Trophoblast cell (in vitro differentiated cells and primary cell): Measurements from ENCODE around the gene CFDP1.

Experiments
- DNase-seq, 2 donors: peaks; one replicate each; pipeline ENCODE4 v3.0.0-alpha.2; 2016
- H2AFZ ChIP-seq: 2 replicates; pipeline ENCODE4 v1.6.1; 2013; ENCODE audit warnings: low read length, moderate library complexity, mild to moderate bottlenecking; ENCODE audit not compliant: insufficient read depth, poor library complexity
- H2AK5ac ChIP-seq: 2 replicates; pipeline ENCODE4 v1.6.1; 2013; ENCODE audit warnings: mild to moderate bottlenecking, low read length
- H2BK120ac ChIP-seq: 2 replicates; pipeline ENCODE4 v1.6.1; 2013; ENCODE audit warnings: low read length, mild to moderate bottlenecking, moderate library complexity; ENCODE audit not compliant: insufficient read depth, poor library complexity
- H2BK12ac ChIP-seq: 2 replicates; pipeline ENCODE4 v1.6.1; 2013; ENCODE audit warnings: mild to moderate bottlenecking, low read length, moderate library complexity
- H2BK5ac ChIP-seq: 2 replicates; pipeline ENCODE4 v1.6.1; 2013; ENCODE audit warnings: low read length, low read depth, moderate library complexity, mild to moderate bottlenecking; ENCODE audit not compliant: poor library complexity
- H3K14ac ChIP-seq: 2 replicates; pipeline ENCODE4 v1.6.1; 2013; ENCODE audit warnings: mild to moderate bottlenecking, low read length
- H3K18ac ChIP-seq: 2 replicates; pipeline ENCODE4 v1.6.1; 2013; ENCODE audit warnings: mild to moderate bottlenecking, low read length
- H3K23ac ChIP-seq: 2 replicates; pipeline ENCODE4 v1.6.1; 2013; ENCODE audit warnings: low read length
- H3K27ac ChIP-seq: 2 replicates; pipeline ENCODE4 v1.5.1; 2013; ENCODE audit warnings: low read depth, mild to moderate bottlenecking, inconsistent platforms, low read length, moderate library complexity
- H3K27me3 ChIP-seq: 2 replicates; pipeline ENCODE4 v1.6.1; 2013; ENCODE audit warnings: inconsistent platforms, mild to moderate bottlenecking, low read length, moderate library complexity; ENCODE audit not compliant: insufficient read depth
- H3K36me3 ChIP-seq, 2 experiments: 1 replicate in 1 of 2; 2 replicates in 1 of 2; pipeline ENCODE4 v1.6.1; 2013; ENCODE audit warnings: low read length in 2 of 2, mild to moderate bottlenecking in 2 of 2, moderate library complexity in 1 of 2; ENCODE audit not compliant: insufficient read depth in 2 of 2, control insufficient read depth in 1 of 2
- H3K4ac ChIP-seq: 2 replicates; pipeline ENCODE4 v1.6.1; 2013; ENCODE audit warnings: low read depth, mild to moderate bottlenecking, low read length, moderate library complexity
- H3K4me1 ChIP-seq, 2 experiments: 1 replicate in 1 of 2; 2 replicates in 1 of 2; pipeline ENCODE4 v1.6.1; 2013; ENCODE audit warnings: low read length in 2 of 2, mild to moderate bottlenecking in 2 of 2, moderate library complexity in 1 of 2; ENCODE audit not compliant: insufficient read depth in 2 of 2, control insufficient read depth in 1 of 2
- H3K4me2 ChIP-seq: 2 replicates; pipeline ENCODE4 v1.6.1; 2013; ENCODE audit warnings: inconsistent platforms, mild to moderate bottlenecking, low read length, moderate library complexity
- H3K4me3 ChIP-seq: 2 replicates; pipeline ENCODE4 v1.5.1; 2013; ENCODE audit warnings: mild to moderate bottlenecking, low read depth, low read length, inconsistent platforms
- H3K79me1 ChIP-seq: one replicate; pipeline ENCODE4 v1.6.1; 2013; ENCODE audit warnings: low read length
- H3K79me2 ChIP-seq: 2 replicates; pipeline ENCODE4 v1.6.1; 2013; ENCODE audit warnings: low read length, mild to moderate bottlenecking; ENCODE audit not compliant: control insufficient read depth, insufficient read depth, poor library complexity
- H3K9ac ChIP-seq: 2 replicates; pipeline ENCODE4 v1.6.1; 2013; ENCODE audit warnings: mild to moderate bottlenecking, low read length
- H3K9me3 ChIP-seq: 2 replicates; pipeline ENCODE4 v1.6.1; 2013; ENCODE audit warnings: low read depth, mild to moderate bottlenecking, control low read depth, inconsistent platforms, low read length; ENCODE audit not compliant: insufficient read depth
- H4K12ac ChIP-seq: 2 replicates; pipeline ENCODE4 v1.6.1; 2013; ENCODE audit warnings: low read depth, mild to moderate bottlenecking, low read length, moderate library complexity
- H4K8ac ChIP-seq: 2 replicates; pipeline ENCODE4 v1.6.1; 2013; ENCODE audit warnings: low read depth, mild to moderate bottlenecking, low read length, moderate library complexity
- H4K91ac ChIP-seq: one replicate; pipeline ENCODE4 v1.6.1; 2013; ENCODE audit warnings: low read depth, mild to moderate bottlenecking, low read length, moderate library complexity
- WGBS: extraction: QIAGEN DNeasy Blood & Tissue Kit; methylation state at CpG from one replicate; pipeline ENCODE4 v1.1.7; 2013; ENCODE audit warnings: missing lambda C conversion rate; ENCODE audit not compliant: insufficient read length, insufficient coverage; ENCODE audit errors: extremely low coverage; 5-methylcytosine and 5-hydroxymethylcytosine counted together

The CFDP1 gene

DNA sequence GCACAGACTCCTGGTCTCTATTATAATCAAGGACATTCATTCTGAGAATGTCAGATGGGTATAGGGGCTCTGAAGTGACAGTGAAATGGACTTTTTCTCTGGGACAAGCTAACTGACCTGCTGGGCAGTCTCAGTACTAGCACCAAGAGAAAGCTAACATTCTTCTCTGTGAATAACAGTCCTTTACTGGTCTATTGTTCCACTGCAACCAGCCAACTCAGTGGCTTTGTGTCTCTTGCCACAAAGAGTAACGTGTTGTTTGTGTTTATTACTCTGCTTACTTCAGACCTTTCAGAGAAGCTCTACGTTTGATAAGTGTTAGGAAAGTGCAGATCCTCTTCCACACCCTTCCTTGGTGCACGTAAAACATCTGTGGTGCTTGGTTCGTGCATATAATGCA lies 120.4 kb downstream of the CFDP1 start:
- Histone ChIP-seq H3K4me1 (peaks cover 0 to 4% of the 10 kb centered on the region in 2 experiments), H3K4me3 (no peak overlapping the region), H3K27ac (no peak overlapping the region), H2BK12ac (no peak overlapping the region), H3K79me2 (no peaks in the 10 kb centered on the region), H4K8ac (no peak overlapping the region), H3K79me1 (no peaks in the 10 kb centered on the region), H3K9me3 (no peaks in the 10 kb centered on the region), H3K23ac (no peak overlapping the region), H3K36me3 (no peaks in the 10 kb centered on the region), H2AFZ (no peak overlapping the region), H3K4me2 (no peak overlapping the region), H2BK5ac (no peak overlapping the region), H2BK120ac (no peak overlapping the region), H4K91ac (no peak overlapping the region), H2AK5ac (no peak overlapping the region), H3K4ac (no peak overlapping the region), H3K27me3 (no peaks in the 10 kb centered on the region), H4K12ac (no peak overlapping the region), H3K18ac (no peak overlapping the region), H3K9ac (no peak overlapping the region), H3K14ac (no peak overlapping the region)
- WGBS: no CpG with 5 or more reads among the region's 4 CpGs
- no peak for DNase-seq

DNA sequence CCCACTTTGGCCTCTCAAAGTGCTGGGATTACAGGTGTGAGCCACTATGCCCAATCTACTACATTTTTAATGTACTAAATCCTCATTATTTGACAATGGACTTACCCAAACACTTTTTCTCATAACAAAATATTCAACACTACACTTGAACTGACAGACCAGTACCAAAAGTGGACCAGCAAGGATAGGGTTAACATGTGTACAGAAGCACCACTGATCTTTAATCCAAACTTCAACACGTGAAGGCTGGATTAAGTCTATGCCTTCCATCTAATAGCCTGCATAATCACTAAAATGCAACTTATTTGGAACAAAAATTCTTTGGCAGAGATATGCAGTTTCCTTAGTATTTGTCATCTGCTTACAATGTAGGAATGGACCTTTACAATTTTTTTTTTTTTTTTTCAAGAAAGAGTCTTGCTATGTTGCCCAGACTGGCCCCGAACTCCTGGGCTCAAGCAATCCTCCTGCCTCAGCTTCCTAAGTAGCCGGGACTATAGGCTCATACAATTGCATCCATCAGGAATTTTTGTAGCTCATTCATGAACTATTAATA lies 121.8 kb downstream of the CFDP1 start:
- Histone ChIP-seq H3K9me3 (no peaks in the 10 kb centered on the region), H3K14ac (no peak overlapping the region), H3K23ac (no peak overlapping the region), H3K4me2 (no peak overlapping the region), H3K27ac (no peak overlapping the region), H2BK120ac (no peak overlapping the region), H4K91ac (no peak overlapping the region), H3K4me1 (peaks cover 1 to 8% of the 10 kb centered on the region in 2 experiments), H2AK5ac (no peak overlapping the region), H3K4ac (no peak overlapping the region), H2BK5ac (no peak overlapping the region), H3K9ac (no peak overlapping the region), H3K79me2 (no peaks in the 10 kb centered on the region), H4K8ac (no peak overlapping the region), H3K36me3 (no peaks in the 10 kb centered on the region), H3K4me3 (no peak overlapping the region), H4K12ac (no peak overlapping the region), H2BK12ac (no peak overlapping the region), H3K18ac (no peak overlapping the region), H2AFZ (no peak overlapping the region), H3K27me3 (no peaks in the 10 kb centered on the region), H3K79me1 (peaks cover 2% of the 10 kb centered on the region)
- peak in 1 of 2 donors; percentile 65 for DNase-seq
- no CpG with 5 or more reads among the region's 3 CpGs for WGBS

DNA sequence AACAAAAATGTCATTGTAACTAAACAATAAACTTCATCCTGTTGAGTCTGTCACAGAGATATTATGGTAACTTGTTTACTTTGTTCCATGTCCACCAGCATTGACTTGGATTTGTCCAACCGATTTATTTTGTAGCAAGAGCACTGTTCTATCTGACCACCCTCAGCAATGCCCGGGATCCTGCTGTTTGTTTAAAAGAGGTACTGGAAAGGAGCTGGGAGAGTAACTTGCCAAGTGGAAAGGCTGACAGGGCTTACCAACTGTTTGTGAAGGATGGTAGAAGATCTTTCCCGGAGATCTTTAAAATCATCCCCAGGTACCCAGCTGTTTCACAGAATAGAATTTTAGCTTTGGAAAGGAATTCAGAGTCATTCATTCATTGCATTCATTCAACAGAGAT lies 122.8 kb downstream of the CFDP1 start:
- H3K4me2 ChIP-seq: no peak overlapping the region
- H3K79me2 ChIP-seq: peaks cover 2% of the 10 kb centered on the region
- H3K14ac ChIP-seq: no peak overlapping the region
- no peak overlapping the region for H3K4me3 ChIP-seq
- WGBS: no CpG with 5 or more reads among the region's 3 CpGs
- H3K79me1 ChIP-seq: peaks cover 7% of the 10 kb centered on the region
- H3K27me3 ChIP-seq: no peaks in the 10 kb centered on the region
- no peak overlapping the region for H2AK5ac ChIP-seq
- peaks cover 7 to 12% of the 10 kb centered on the region in 2 experiments for H3K4me1 ChIP-seq
- H2BK120ac ChIP-seq: no peak overlapping the region
- H3K27ac ChIP-seq: no peak overlapping the region
- no peak overlapping the region for H4K91ac ChIP-seq
- no peak for DNase-seq
- no peak overlapping the region for H2BK12ac ChIP-seq
- H2AFZ ChIP-seq: no peak overlapping the region
- H4K8ac ChIP-seq: no peak overlapping the region
- no peak overlapping the region for H3K23ac ChIP-seq
- H4K12ac ChIP-seq: no peak overlapping the region
- no peak overlapping the region for H3K9ac ChIP-seq
- H2BK5ac ChIP-seq: no peak overlapping the region
- no peak overlapping the region for H3K4ac ChIP-seq
- no peaks in the 10 kb centered on the region for H3K9me3 ChIP-seq
- no peak overlapping the region for H3K18ac ChIP-seq
- no peaks in the 10 kb centered on the region for H3K36me3 ChIP-seq

DNA sequence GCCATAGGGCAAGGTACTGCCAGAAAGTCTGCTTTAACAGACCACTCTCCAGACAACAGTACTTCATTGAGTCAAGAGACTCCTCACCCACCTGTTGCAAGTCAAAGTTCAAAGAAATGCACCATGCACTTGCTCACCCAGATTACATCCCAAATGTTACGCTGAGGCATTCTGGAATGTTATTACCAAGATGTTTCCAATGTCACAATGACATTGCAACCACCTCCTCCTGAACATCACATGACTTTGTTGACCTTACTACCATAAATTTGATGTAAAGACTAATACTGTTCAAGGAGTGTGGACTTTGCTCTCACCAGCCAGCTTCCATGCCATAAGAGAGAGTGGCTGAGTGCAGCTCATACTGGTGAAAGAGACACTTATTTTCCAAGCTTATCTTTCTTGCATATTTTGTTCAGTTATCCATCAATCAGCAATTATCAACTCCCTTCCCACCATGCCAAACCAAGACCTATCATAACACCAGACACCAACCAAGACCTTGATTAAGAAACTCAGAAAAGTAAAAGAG lies 123.3 kb downstream of the CFDP1 start:
- Histone ChIP-seq H3K36me3 (no peaks in the 10 kb centered on the region), H3K79me2 (peaks cover 2% of the 10 kb centered on the region), H2BK120ac (no peak overlapping the region), H4K8ac (no peak overlapping the region), H3K9me3 (no peaks in the 10 kb centered on the region), H3K14ac (no peak overlapping the region), H3K27ac (no peak overlapping the region), H3K4me1 (peaks cover 9 to 17% of the 10 kb centered on the region in 2 experiments), H4K91ac (no peak overlapping the region), H4K12ac (no peak overlapping the region), H3K18ac (no peak overlapping the region), H3K27me3 (no peaks in the 10 kb centered on the region), H2BK5ac (no peak overlapping the region), H3K9ac (no peak overlapping the region), H3K4me3 (no peak overlapping the region), H3K4ac (no peak overlapping the region), H3K79me1 (peaks cover 11% of the 10 kb centered on the region), H3K23ac (no peak overlapping the region), H2BK12ac (no peak overlapping the region), H3K4me2 (no peak overlapping the region), H2AK5ac (no peak overlapping the region), H2AFZ (no peak overlapping the region)
- no peak for DNase-seq
- no CpG with 5 or more reads among the region's 1 CpG for WGBS
